T-cell (primary cell): ENCODE measurements around the gene IL11. TPM values are rescaled to one million over a fixed set of nuclear protein-coding genes. Genes with fewer than 3 reads are reported as not detected.

ENCODE experiments used
- ATAC-seq, 4 experiments: fragments of 200-7000 bp in 3 of 4; fragments of 150-1000 bp in 1 of 4; cut with Tn5 transposase; replicated peaks in 1 of 4; 1 replicate in 3 of 4; 2 replicates in 1 of 4; pipeline ENCODE4 v1.10.0; 2021; ENCODE audit warnings: moderate library complexity in 3 of 4, mild to moderate bottlenecking in 2 of 4, moderate number of reproducible peaks in 1 of 4
- CTCF ChIA-PET, 2 donors: fragments of 300-600 bp; sonication (Branson Sonifier 250); formaldehyde crosslinking; loops; one replicate each; lab custom pipeline; 2022; ENCODE audit warnings: antibody characterized with exemption in 2 of 2; lab: Charles Lee
- POLR2A ChIA-PET, 2 donors: fragments of 300-600 bp; sonication (Branson Sonifier 250); formaldehyde crosslinking; loops; one replicate each; lab custom pipeline; 2022; ENCODE audit warnings: antibody characterized with exemption in 2 of 2; lab: Charles Lee
- DNase-seq, 35 experiments: peaks; one replicate each; pipeline versions ENCODE4 v3.0.0 to v3.0.0-alpha.2; 2013 to 2023
- H3K27ac ChIP-seq: one replicate; pipeline ENCODE4 v1.5.1; 2013; ENCODE audit warnings: low read length
- H3K27me3 ChIP-seq, 2 experiments: replicated peaks in 1 of 2; 1 replicate in 1 of 2; 2 replicates in 1 of 2; pipeline versions ENCODE4 v1.6.1 to v1.7.0; 2013; ENCODE audit warnings: low read length in 1 of 2, mixed read lengths in 1 of 2; ENCODE audit not compliant: control insufficient read depth in 2 of 2, insufficient read depth in 2 of 2; ENCODE audit errors: extremely low read depth in 1 of 2
- H3K36me3 ChIP-seq, 2 donors: 1 replicate in 1 of 2; 2 replicates in 1 of 2; pipeline versions ENCODE4 v1.6.1 to v1.7.0; 2013; ENCODE audit warnings: low read length in 1 of 2; ENCODE audit not compliant: control insufficient read depth in 2 of 2, insufficient read depth in 1 of 2; ENCODE audit errors: extremely low read depth in 1 of 2
- H3K4me1 ChIP-seq, 2 experiments: 1 replicate in 1 of 2; 2 replicates in 1 of 2; pipeline versions ENCODE4 v1.6.1 to v1.7.0; 2013; ENCODE audit warnings: low read length in 2 of 2, mixed read lengths in 1 of 2; ENCODE audit not compliant: insufficient read depth in 2 of 2, control insufficient read depth in 1 of 2; ENCODE audit errors: extremely low read depth in 1 of 2
- H3K4me3 ChIP-seq, 2 donors: 1 replicate in 1 of 2; 2 replicates in 1 of 2; pipeline versions ENCODE4 v1.5.1 to v1.7.0; 2013; ENCODE audit warnings: mild to moderate bottlenecking in 2 of 2, low read length in 1 of 2, moderate library complexity in 1 of 2; ENCODE audit not compliant: control insufficient read depth in 1 of 2; ENCODE audit errors: extremely low read depth in 1 of 2
- H3K9me3 ChIP-seq: 2 replicates; pipeline ENCODE4 v1.7.0; 2013
- H3K27ac Mint-ChIP-seq, 2 donors: one replicate each; pipeline ENCODE4 v1.8.0; 2020 to 2021; ENCODE audit warnings: mild to moderate bottlenecking in 2 of 2, mixed read lengths in 2 of 2
- H3K27me3 Mint-ChIP-seq, 2 donors: one replicate each; pipeline ENCODE4 v1.8.0; 2021 to 2022; ENCODE audit warnings: mixed read lengths in 2 of 2
- H3K36me3 Mint-ChIP-seq: one replicate; pipeline ENCODE4 v1.8.0; 2021; ENCODE audit warnings: mixed read lengths
- H3K4me1 Mint-ChIP-seq, 3 donors: one replicate each; pipeline ENCODE4 v1.8.0; 2020 to 2022; ENCODE audit warnings: mixed read lengths in 3 of 3, mild to moderate bottlenecking in 1 of 3
- H3K4me3 Mint-ChIP-seq, 3 donors: one replicate each; pipeline ENCODE4 v1.8.0; 2020 to 2022; ENCODE audit warnings: mild to moderate bottlenecking in 3 of 3, mixed read lengths in 3 of 3, moderate library complexity in 3 of 3
- H3K9me3 Mint-ChIP-seq, 3 donors: one replicate each; pipeline ENCODE4 v1.8.0; 2020 to 2022; ENCODE audit warnings: mixed read lengths in 3 of 3
- WGBS: methylation state at CpG from one replicate; pipeline ENCODE4 v1.1.5; 2013; ENCODE audit warnings: missing lambda C conversion rate; ENCODE audit not compliant: insufficient coverage; 5-methylcytosine and 5-hydroxymethylcytosine counted together
- total RNA-seq, 35 experiments: library from RNA in 6 of 35; stranded (reverse) in 6 of 35; fragments of 120-200 nt in 1 of 35; gene quantifications; one replicate each; pipeline versions ENCODE4 v1.2.1 to v1.2.4 and lab custom pipeline; 2013 to 2026

IL11 gene
- total RNA-seq, 5 donors from 2014 or later (not counting 1 experiment from before 2014, with no cell fraction given): 0.53 to 0.96 TPM; not detected in 3

DNA sequence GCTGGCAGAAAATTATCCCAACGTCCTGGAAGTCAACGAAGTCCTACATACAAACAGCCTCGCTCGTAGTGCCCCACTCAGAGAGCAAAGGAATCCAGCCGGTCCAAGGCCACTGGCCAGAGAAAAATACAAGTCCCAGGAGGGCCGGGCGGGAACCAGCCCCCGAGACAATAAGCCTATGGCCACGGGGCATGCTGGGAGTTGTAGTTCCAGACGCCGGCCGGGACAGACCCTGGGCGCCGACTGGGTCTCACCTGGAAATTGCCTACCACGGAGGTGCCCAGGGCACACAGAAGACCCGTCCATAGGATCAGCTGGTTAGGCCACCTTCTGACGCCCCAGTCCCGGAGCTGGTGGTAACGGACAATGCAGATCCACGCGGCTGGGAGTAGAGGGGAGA is 50.5 kb downstream of the IL11 start:
- POLR2A ChIA-PET: no interaction called here
- ATAC-seq: no peak
- CTCF ChIA-PET: no interaction called here

DNA sequence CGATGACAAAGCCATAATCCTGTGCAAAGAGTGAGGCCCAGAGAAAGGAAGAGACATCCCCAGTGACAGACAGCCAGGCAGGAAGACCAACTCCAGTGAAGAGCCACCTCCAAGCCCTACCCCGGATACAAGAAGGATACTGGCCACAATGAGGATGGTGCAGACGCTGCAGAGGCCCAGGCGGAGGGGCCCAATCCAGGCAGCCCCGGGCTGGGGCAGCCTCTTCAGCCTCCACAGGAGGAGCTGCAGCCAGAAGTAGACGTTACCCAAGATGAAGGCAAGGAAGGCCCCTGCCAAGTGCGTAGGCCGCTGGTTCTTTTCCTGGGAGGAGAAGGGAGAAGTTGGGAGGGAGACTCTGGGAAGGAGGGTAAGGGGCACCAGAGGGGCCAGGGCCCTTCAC is 53.6 kb downstream of the IL11 start:
- DNase-seq (no peak), ATAC-seq (no peak)
- H3K27ac ChIP-seq: no peak overlapping the region
- Mint-ChIP-seq H3K27me3 (peaks cover 0 to 2% of the 10 kb centered on the region in 2 donors), H3K27ac (no peak overlapping the region), H3K36me3 (no peaks in the 10 kb centered on the region), H3K4me3 (no peak overlapping the region), H3K4me1 (peaks cover 0 to 6% (median 0%) of the 10 kb centered on the region in 3 donors), H3K9me3 (no peaks in the 10 kb centered on the region)
- no peaks in the 10 kb centered on the region for H3K36me3 ChIP-seq
- POLR2A ChIA-PET: no interaction called here
- no peaks in the 10 kb centered on the region for H3K9me3 ChIP-seq
- peaks cover 0 to 13% of the 10 kb centered on the region in 2 experiments for H3K27me3 ChIP-seq
- CTCF ChIA-PET: no interaction called here
- 85% methylated on average over 8 of the region's 8 CpGs for WGBS
- no peaks in the 10 kb centered on the region for H3K4me1 ChIP-seq
- no peak overlapping the region for H3K4me3 ChIP-seq

More for the DNA sequence above, 50.5 kb downstream of the IL11 start:
- Histone ChIP-seq H3K4me1 (no peaks in the 10 kb centered on the region), H3K27ac (no peak overlapping the region), H3K36me3 (no peaks in the 10 kb centered on the region), H3K27me3 (peaks cover 0 to 29% of the 10 kb centered on the region in 2 experiments), H3K4me3 (no peak overlapping the region), H3K9me3 (no peaks in the 10 kb centered on the region)
- Mint-ChIP-seq H3K9me3 (no peaks in the 10 kb centered on the region), H3K4me3 (no peak overlapping the region), H3K36me3 (no peaks in the 10 kb centered on the region), H3K27me3 (peaks cover 5 to 13% of the 10 kb centered on the region in 2 donors), H3K4me1 (no peaks in the 10 kb centered on the region), H3K27ac (no peak overlapping the region)
- no peak for DNase-seq
- WGBS: 83% methylated on average over 20 of the region's 21 CpGs

DNA sequence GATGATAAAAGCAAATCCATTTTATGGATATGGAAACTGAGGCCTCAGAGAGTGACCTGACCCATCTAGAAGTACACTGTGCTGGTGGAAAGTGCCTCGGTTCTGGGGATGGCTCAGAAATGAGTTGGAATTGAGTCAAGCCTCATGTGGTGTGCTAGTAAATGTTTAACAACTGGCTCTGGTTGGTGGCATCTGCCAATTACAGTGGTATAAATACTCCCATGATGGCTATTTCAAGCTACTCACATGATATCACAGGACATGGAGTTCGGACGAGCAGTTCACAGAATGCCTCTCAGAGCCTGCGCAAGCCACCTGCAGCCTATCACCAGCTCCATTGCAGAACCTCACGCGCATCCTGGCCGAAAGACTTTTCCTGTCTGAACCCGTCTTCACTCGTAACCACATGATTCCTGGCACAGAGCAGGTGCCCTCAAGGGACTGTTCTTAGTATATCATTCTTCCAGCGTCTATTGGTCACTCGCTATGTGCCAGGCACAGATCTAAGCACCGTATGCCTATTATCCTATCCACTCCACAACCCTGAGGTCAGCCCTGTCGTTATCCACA is 54.2 kb downstream of the IL11 start:
- ATAC-seq (no peak), DNase-seq (no peak)
- CTCF ChIA-PET: no interaction called here
- no peaks in the 10 kb centered on the region for H3K9me3 Mint-ChIP-seq
- H3K36me3 Mint-ChIP-seq: no peaks in the 10 kb centered on the region
- H3K4me3 ChIP-seq: no peak overlapping the region
- peaks cover 0 to 9% of the 10 kb centered on the region in 2 experiments for H3K27me3 ChIP-seq
- H3K27me3 Mint-ChIP-seq: no peaks in the 10 kb centered on the region
- H3K27ac ChIP-seq: no peak overlapping the region
- H3K9me3 ChIP-seq: no peaks in the 10 kb centered on the region
- no peak overlapping the region for H3K27ac Mint-ChIP-seq
- no peaks in the 10 kb centered on the region for H3K4me1 ChIP-seq
- POLR2A ChIA-PET: no interaction called here
- WGBS: 88% methylated on average over 11 of the region's 13 CpGs
- no peak overlapping the region for H3K4me3 Mint-ChIP-seq
- no peaks in the 10 kb centered on the region for H3K36me3 ChIP-seq
- H3K4me1 Mint-ChIP-seq: peaks cover 0 to 6% (median 0%) of the 10 kb centered on the region in 3 donors

DNA sequence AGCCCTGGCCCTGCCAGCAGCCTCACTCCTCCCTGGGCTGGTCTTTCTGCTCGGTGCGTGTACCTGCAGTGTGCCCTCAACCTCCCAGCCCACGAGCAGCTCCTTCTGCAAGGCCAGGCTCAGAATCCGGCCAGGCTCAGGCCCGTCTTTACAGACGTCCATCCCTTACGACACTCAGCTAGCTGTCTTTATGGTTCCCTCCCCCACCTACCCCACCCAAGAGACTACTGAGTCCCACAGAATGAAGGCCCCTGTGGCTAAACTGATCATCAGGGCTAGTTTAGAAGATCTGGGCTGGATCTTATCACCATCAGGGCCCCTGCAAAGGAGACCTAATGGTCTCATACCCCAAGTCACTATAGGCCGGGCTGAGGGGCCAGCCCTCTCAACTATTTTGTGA is 55.9 kb downstream of the IL11 start:
- Mint-ChIP-seq H3K9me3 (no peaks in the 10 kb centered on the region), H3K27me3 (no peaks in the 10 kb centered on the region), H3K4me1 (peaks cover 0 to 6% (median 0%) of the 10 kb centered on the region in 3 donors), H3K4me3 (no peak overlapping the region), H3K27ac (no peak overlapping the region), H3K36me3 (no peaks in the 10 kb centered on the region)
- CTCF ChIA-PET: no interaction called here
- no peaks in the 10 kb centered on the region for H3K36me3 ChIP-seq
- H3K27ac ChIP-seq: no peak overlapping the region
- POLR2A ChIA-PET: no interaction called here
- no peak overlapping the region for H3K4me3 ChIP-seq
- no peak for ATAC-seq
- 90% methylated on average over 4 of the region's 8 CpGs for WGBS
- no peak for DNase-seq
- no peaks in the 10 kb centered on the region for H3K4me1 ChIP-seq
- H3K27me3 ChIP-seq: no peaks in the 10 kb centered on the region
- H3K9me3 ChIP-seq: no peaks in the 10 kb centered on the region

Other genes with a start within 250 kb of the IL11 start
- gene TNNT1, start 221.3 kb downstream of the IL11 start, total RNA-seq: under 1 TPM in 2 of 5 donors, not detected in 3; 0.36 to 0.76 TPM
- gene TNNI3, start 212.7 kb downstream of the IL11 start, total RNA-seq: not detected
- gene DNAAF3, start 203.8 kb downstream of the IL11 start, total RNA-seq: not detected
- 1 to 10 TPM in 2 of 5 donors, not detected in 3; 2.7 to 2.9 TPM for gene SYT5, start 190.2 kb downstream of the IL11 start, total RNA-seq
- 1 to 10 TPM in 1 of 5 donors, under 1 TPM in 2, not detected in 2; 0.16 to 1.1 (median 0.51) TPM for gene PTPRH, start 161.0 kb downstream of the IL11 start, total RNA-seq
- gene TMEM86B, start 141.7 kb downstream of the IL11 start, total RNA-seq: 10 to 100 TPM; 10.6 to 22.4 (median 18.2) TPM
- 100 to 1,000 TPM; 173 to 208 (median 194) TPM for gene PPP6R1, start 111.4 kb downstream of the IL11 start, total RNA-seq
- gene HSPBP1, start 90.4 kb downstream of the IL11 start, total RNA-seq: 10 to 100 TPM; 16.8 to 27.6 (median 24.7) TPM
- gene BRSK1, start 86.5 kb downstream of the IL11 start, total RNA-seq: 1 to 10 TPM; 2.9 to 5.8 (median 3.9) TPM
- under 1 TPM in 1 of 5 donors, not detected in 4; 0.47 TPM for gene TMEM150B, start 45.1 kb downstream of the IL11 start, total RNA-seq
- gene KMT5C, start 30.6 kb downstream of the IL11 start, total RNA-seq: 10 to 100 TPM; 24.4 to 71.8 (median 30.7) TPM
- gene COX6B2, start 15.7 kb downstream of the IL11 start, total RNA-seq: under 1 TPM in 2 of 5 donors, not detected in 3; 0.12 to 0.51 TPM
- not detected for gene GARIN5B, start 7.2 kb downstream of the IL11 start, total RNA-seq
- not detected for gene TMEM190, start 6.4 kb upstream of the IL11 start, total RNA-seq
- 10 to 100 TPM; 10.8 to 23.2 (median 20.0) TPM for gene TMEM238, start 13.8 kb upstream of the IL11 start, total RNA-seq
- 1,000 to 10,000 TPM; 3,465 to 4,436 (median 4,286) TPM for gene RPL28, start 15.5 kb upstream of the IL11 start, total RNA-seq
- 10 to 100 TPM; 27.5 to 75.2 (median 35.1) TPM for gene UBE2S, start 37.3 kb upstream of the IL11 start, total RNA-seq
- gene SHISA7, start 72.8 kb upstream of the IL11 start, total RNA-seq: not detected
- gene ISOC2, start 91.2 kb upstream of the IL11 start, total RNA-seq: 10 to 100 TPM in 3 of 5 donors, 1 to 10 TPM in 2; 6.8 to 18.9 (median 14.7) TPM
- not detected for gene C19orf85, start 94.3 kb upstream of the IL11 start, total RNA-seq
- gene ZNF628, start 106.2 kb upstream of the IL11 start, total RNA-seq: 10 to 100 TPM; 14.2 to 24.1 (median 16.2) TPM
- 10 to 100 TPM in 1 of 5 donors, 1 to 10 TPM in 4; 6.3 to 10.4 (median 8.1) TPM for gene NAT14, start 114.7 kb upstream of the IL11 start, total RNA-seq
- 1 to 10 TPM in 2 of 5 donors, under 1 TPM in 3; 0.38 to 1.3 (median 0.66) TPM for gene SSC5D, start 118.0 kb upstream of the IL11 start, total RNA-seq
- gene SBK2, start 166.7 kb upstream of the IL11 start, total RNA-seq: not detected
- gene SBK3, start 175.1 kb upstream of the IL11 start, total RNA-seq: not detected
- 10 to 100 TPM in 3 of 5 donors, 1 to 10 TPM in 2; 5.4 to 13.3 (median 10.0) TPM for gene ZNF579, start 210.4 kb upstream of the IL11 start, total RNA-seq
- gene FIZ1, start 229.1 kb upstream of the IL11 start, total RNA-seq: 10 to 100 TPM in 4 of 5 donors, 1 to 10 TPM in 1; 9.8 to 27.7 (median 19.0) TPM
- gene ZNF524, start 229.8 kb upstream of the IL11 start, total RNA-seq: 10 to 100 TPM; 14.9 to 42.2 (median 33.4) TPM
- 10 to 100 TPM; 16.3 to 29.4 (median 27.3) TPM for gene ZNF865, start 235.2 kb upstream of the IL11 start, total RNA-seq